ENCODE results near the gene VKORC1. TPM values are rescaled to one million over a fixed set of nuclear protein-coding genes. Genes with fewer than 3 reads are reported as not detected.

The VKORC1 gene
- total RNA-seq, 2 experiments from 2014 or later, result 19.0 to 19.2 TPM

GRCh38 chr16:31080756-31081419, 13.7 kb downstream of the VKORC1 start:
- Histone ChIP-seq H3K36me3 (ENCODE audit: insufficient read depth, low read length) (peaks cover 68% of the 10 kb centered on the region), H3K27me3 (ENCODE audit: control insufficient read depth in 1 of 2, insufficient read depth in 2 of 2, low read length in 2 of 2) (no peaks in the 10 kb centered on the region), H3K27ac (ENCODE audit: low read depth in 1 of 2, low read length in 2 of 2) (no peak overlapping the region), H3K9me3 (ENCODE audit: control insufficient read depth in 1 of 2, insufficient read depth in 1 of 2, low read length in 2 of 2) (no peaks in the 10 kb centered on the region), H3K4me1 (ENCODE audit: insufficient read depth, low read length) (peaks cover 20% of the 10 kb centered on the region), H3K4me3 (ENCODE audit: low read length) (no peak overlapping the region)
- H3K36me3 Mint-ChIP-seq (ENCODE audit: low read depth), result peaks cover 68% of the 10 kb centered on the region
- H3K9me3 Mint-ChIP-seq, result no peaks in the 10 kb centered on the region
- POLR2A ChIA-PET, result no interaction called here
- no peak overlapping the region for H3K4me3 Mint-ChIP-seq
- DNase-seq, result no peak
- TF ChIP-seq CTCF (IDR thresholded peaks at IDR 0.05), result no peak
- H3K27ac Mint-ChIP-seq, result no peak overlapping the region
- H3K27me3 Mint-ChIP-seq, result no peaks in the 10 kb centered on the region
- intact Hi-C loops (cut with DNase I, micrococcal nuclease), result no loop called here
- no peak for ATAC-seq (ENCODE audit: poor library complexity)
- H3K4me1 Mint-ChIP-seq (ENCODE audit: low read depth), result peaks cover 13% of the 10 kb centered on the region
- CTCF ChIA-PET, result no interaction called here

- Mint-ChIP-seq H3K27ac (no peak overlapping the region), H3K4me1 (ENCODE audit: low read depth) (peaks cover 13% of the 10 kb centered on the region), H3K36me3 (ENCODE audit: low read depth) (peaks cover 63% of the 10 kb centered on the region), H3K9me3 (no peaks in the 10 kb centered on the region), H3K27me3 (no peaks in the 10 kb centered on the region), H3K4me3 (no peak overlapping the region)
- ChIA-PET POLR2A (no interaction called here), CTCF (no interaction called here)
- H3K4me1 ChIP-seq (ENCODE audit: insufficient read depth, low read length), result peaks cover 27% of the 10 kb centered on the region
- H3K36me3 ChIP-seq (ENCODE audit: insufficient read depth, low read length), result peaks cover 68% of the 10 kb centered on the region
- H3K4me3 ChIP-seq (ENCODE audit: low read length), result no peak overlapping the region
- DNase-seq (no peak), ATAC-seq (ENCODE audit: poor library complexity) (no peak)
- no peak overlapping the region for H3K27ac ChIP-seq (ENCODE audit: low read depth in 1 of 2, low read length in 2 of 2)
- intact Hi-C loops (cut with DNase I, micrococcal nuclease), result no loop called here
- no peaks in the 10 kb centered on the region for H3K27me3 ChIP-seq (ENCODE audit: control insufficient read depth in 1 of 2, insufficient read depth in 2 of 2, low read length in 2 of 2)
- TF ChIP-seq CTCF (IDR thresholded peaks at IDR 0.05), result no peak
- no peaks in the 10 kb centered on the region for H3K9me3 ChIP-seq (ENCODE audit: control insufficient read depth in 1 of 2, insufficient read depth in 1 of 2, low read length in 2 of 2)
Observed at GRCh38 chr16:31080035-31080629, 14.5 kb downstream of the VKORC1 start.

GRCh38 chr16:31079342-31079944, 15.2 kb downstream of the VKORC1 start:
- TF ChIP-seq CTCF (IDR thresholded peaks at IDR 0.05), result no peak
- DNase-seq, result no peak
- Histone ChIP-seq H3K9me3 (ENCODE audit: control insufficient read depth in 1 of 2, insufficient read depth in 1 of 2, low read length in 2 of 2) (no peaks in the 10 kb centered on the region), H3K4me1 (ENCODE audit: insufficient read depth, low read length) (peaks cover 34% of the 10 kb centered on the region), H3K27ac (ENCODE audit: low read depth in 1 of 2, low read length in 2 of 2) (no peak overlapping the region), H3K4me3 (ENCODE audit: low read length) (no peak overlapping the region), H3K36me3 (ENCODE audit: insufficient read depth, low read length) (peaks cover 66% of the 10 kb centered on the region), H3K27me3 (ENCODE audit: control insufficient read depth in 1 of 2, insufficient read depth in 2 of 2, low read length in 2 of 2) (no peaks in the 10 kb centered on the region)
- no peaks in the 10 kb centered on the region for H3K27me3 Mint-ChIP-seq
- POLR2A ChIA-PET, result no interaction called here
- CTCF ChIA-PET, result no interaction called here
- H3K36me3 Mint-ChIP-seq (ENCODE audit: low read depth), result peaks cover 70% of the 10 kb centered on the region
- H3K4me3 Mint-ChIP-seq, result no peak overlapping the region
- H3K27ac Mint-ChIP-seq, result no peak overlapping the region
- intact Hi-C loops (cut with DNase I, micrococcal nuclease), result loop anchor here in 1 of 2 experiments (10.0 kb wide), 2 partner anchors 125 to 155 kb away; partner anchors contain the start of genes FBXL19 and SETD1A
- H3K4me1 Mint-ChIP-seq (ENCODE audit: low read depth), result peaks cover 20% of the 10 kb centered on the region
- no peaks in the 10 kb centered on the region for H3K9me3 Mint-ChIP-seq
- ATAC-seq (ENCODE audit: poor library complexity), result no peak

Measured in CD4-positive, alpha-beta T cell (primary cell).